Hepatocyte (in vitro differentiated cells): ENCODE results near the gene KBTBD13.

ENCODE experiments used
- CTCF ChIP-seq: fragments of 200-600 bp; sonication (generic); IDR thresholded peaks from 2 replicates; pipeline ENCODE4 v1.5.1; 2016; ENCODE audit warnings: antibody characterized with exemption, mild to moderate bottlenecking; ENCODE audit not compliant: poor library complexity
- EZH2phosphoT487 ChIP-seq: fragments of 200-600 bp; sonication (generic); IDR thresholded peaks from one replicate; pipeline ENCODE4 v1.6.1; 2018; ENCODE audit warnings: antibody characterized with exemption, mild to moderate bottlenecking, low read depth, moderate library complexity; ENCODE audit not compliant: unreplicated experiment, severe bottlenecking

GRCh38 chr15:65068403-65068788 lies 8.2 kb upstream of the KBTBD13 start:
- no peak for TF ChIP-seq CTCF
- TF ChIP-seq EZH2phosphoT487: no peak
